ENCODE data around the gene APH1A.
"Not testable (repeated sequence)": the region's sequence is repeated elsewhere in the genome, so short reads cannot be mapped to it uniquely, and the experiment has no call there.

The APH1A gene

GRCh38 chr1:150259217-150259616 is 9.6 kb downstream of the APH1A start:
- Mint-ChIP-seq H3K27me3 (peaks cover 35 to 45% of the 10 kb centered on the region in 2 donors), H3K27ac (no peak overlapping the region), H3K36me3 (peaks cover 4% of the 10 kb centered on the region in 2 donors), H3K9me3 (no peaks in the 10 kb centered on the region), H3K4me3 (no peak overlapping the region), H3K4me1 (peaks cover 14 to 26% of the 10 kb centered on the region in 2 donors)
- ATAC-seq (replicated peaks): no peak
- no peak for DNase-seq

- Mint-ChIP-seq H3K27ac (no peak within 1 kb of the TSS), H3K4me3 (peak within 1 kb of the TSS in 1 of 2 donors; percentile 69), H3K27me3 (peaks cover 44 to 56% of the 10 kb centered on the region in 2 donors)
Observed at GRCh38 chr1:150257624-150258585, 10.9 kb downstream of the APH1A start, which contains the start of gene CA14. Gene CA14 (plus strand): TSS chr1:150257774. CDS start chr1:150258129, 355 bp downstream.

GRCh38 chr1:150256554-150257341 is 12.1 kb downstream of the APH1A start:
- DNase-seq: no peak
- Mint-ChIP-seq H3K27ac (no peak overlapping the region), H3K36me3 (no peaks in the 10 kb centered on the region), H3K4me1 (peaks cover 14 to 26% of the 10 kb centered on the region in 2 donors), H3K27me3 (peaks cover 44 to 56% of the 10 kb centered on the region in 2 donors), H3K4me3 (peak overlapping the region; percentile 69 to 70), H3K9me3 (no peaks in the 10 kb centered on the region)
- ATAC-seq (replicated peaks): no peak

More at GRCh38 chr1:150257624-150258585, 10.9 kb downstream of the APH1A start, which contains the start of gene CA14:
- no peak for ATAC-seq (replicated peaks)
- Mint-ChIP-seq H3K4me1 (peaks cover 14 to 26% of the 10 kb centered on the region in 2 donors), H3K36me3 (no peaks in the 10 kb centered on the region), H3K9me3 (no peaks in the 10 kb centered on the region)
- no peak for DNase-seq

- DNase-seq: no peak
- ATAC-seq (replicated peaks): peak in 1 of 2 donors; percentile 15
- Mint-ChIP-seq H3K36me3 (no peaks in the 10 kb centered on the region), H3K4me1 (peaks cover 14 to 26% of the 10 kb centered on the region in 2 donors), H3K4me3 (peak overlapping the region; percentile 69 to 70), H3K27me3 (peaks cover 44 to 56% of the 10 kb centered on the region in 2 donors), H3K9me3 (no peaks in the 10 kb centered on the region), H3K27ac (no peak overlapping the region)
Observed at GRCh38 chr1:150256198-150256553, 12.6 kb downstream of the APH1A start.

GRCh38 chr1:150249936-150250335 is 18.9 kb downstream of the APH1A start:
- Mint-ChIP-seq H3K36me3 (no peaks in the 10 kb centered on the region), H3K4me1 (no peaks in the 10 kb centered on the region), H3K27me3 (peaks cover 8 to 11% of the 10 kb centered on the region in 2 donors), H3K27ac (no peak overlapping the region), H3K4me3 (no peak overlapping the region), H3K9me3 (no peaks in the 10 kb centered on the region)
- no peak for ATAC-seq (replicated peaks)
- no peak for DNase-seq

- ATAC-seq (replicated peaks) (no peak), DNase-seq (no peak)
- no peak overlapping the region for H3K27ac Mint-ChIP-seq
- no peak overlapping the region for H3K4me3 Mint-ChIP-seq
- no peaks in the 10 kb centered on the region for H3K27me3 Mint-ChIP-seq
- peaks cover 0 to 6% of the 10 kb centered on the region in 2 donors for H3K4me1 Mint-ChIP-seq
- no peaks in the 10 kb centered on the region for H3K9me3 Mint-ChIP-seq
- no peaks in the 10 kb centered on the region for H3K36me3 Mint-ChIP-seq
Observed at GRCh38 chr1:150243003-150243402, 25.8 kb downstream of the APH1A start.

- Mint-ChIP-seq H3K4me1 (peaks cover 13 to 18% of the 10 kb centered on the region in 2 donors), H3K36me3 (peaks cover 0 to 7% of the 10 kb centered on the region in 2 donors), H3K27ac (no peak overlapping the region), H3K27me3 (no peaks in the 10 kb centered on the region), H3K9me3 (no peaks in the 10 kb centered on the region), H3K4me3 (no peak overlapping the region)
- ATAC-seq (replicated peaks) (no peak), DNase-seq (no peak)
Observed at GRCh38 chr1:150237746-150238145, 31.1 kb downstream of the APH1A start.

- not testable (repeated sequence) for H3K36me3 Mint-ChIP-seq; ATAC-seq (replicated peaks); H3K9me3 Mint-ChIP-seq; H3K4me3 Mint-ChIP-seq; DNase-seq; H3K27ac Mint-ChIP-seq; H3K27me3 Mint-ChIP-seq
- H3K4me1 Mint-ChIP-seq: peaks cover 14 to 19% of the 10 kb centered on the region in 2 donors
Observed at GRCh38 chr1:150237176-150237575, 31.6 kb downstream of the APH1A start.

GRCh38 chr1:150236614-150237100 is 32.2 kb downstream of the APH1A start:
- Mint-ChIP-seq H3K9me3 (no peaks in the 10 kb centered on the region), H3K27me3 (no peaks in the 10 kb centered on the region), H3K4me1 (peaks cover 14 to 19% of the 10 kb centered on the region in 2 donors), H3K4me3 (no peak overlapping the region), H3K36me3 (peaks cover 0 to 7% of the 10 kb centered on the region in 2 donors), H3K27ac (no peak overlapping the region)
- DNase-seq (no peak), ATAC-seq (replicated peaks) (no peak)

- H3K9me3 Mint-ChIP-seq: no peaks in the 10 kb centered on the region
- H3K27me3 Mint-ChIP-seq: no peaks in the 10 kb centered on the region
- peaks cover 14 to 19% of the 10 kb centered on the region in 2 donors for H3K4me1 Mint-ChIP-seq
- DNase-seq (peak; percentile 94), ATAC-seq (replicated peaks) (peak; percentile 87 to 89)
- H3K36me3 Mint-ChIP-seq: peaks cover 0 to 7% of the 10 kb centered on the region in 2 donors
- H3K4me3 Mint-ChIP-seq: no peak within 1 kb of the TSS
- no peak within 1 kb of the TSS for H3K27ac Mint-ChIP-seq
Observed at GRCh38 chr1:150235852-150236613, 32.8 kb downstream of the APH1A start, which contains the start of gene ANP32E. Gene ANP32E (minus strand): TSS chr1:150236112. CDS start chr1:150235786, 326 bp downstream.

- Mint-ChIP-seq H3K36me3 (peaks cover 0 to 7% of the 10 kb centered on the region in 2 donors), H3K9me3 (no peaks in the 10 kb centered on the region), H3K4me1 (peaks cover 14 to 19% of the 10 kb centered on the region in 2 donors), H3K4me3 (no peak overlapping the region), H3K27ac (no peak overlapping the region), H3K27me3 (no peaks in the 10 kb centered on the region)
- DNase-seq (no peak), ATAC-seq (replicated peaks) (peak in 1 of 2 donors; percentile 4)
Observed at GRCh38 chr1:150235294-150235851, 33.4 kb downstream of the APH1A start.

GRCh38 chr1:150234566-150235293 is 34.1 kb downstream of the APH1A start:
- H3K36me3 Mint-ChIP-seq: peaks cover 0 to 7% of the 10 kb centered on the region in 2 donors
- H3K27me3 Mint-ChIP-seq: no peaks in the 10 kb centered on the region
- H3K27ac Mint-ChIP-seq: no peak overlapping the region
- H3K4me1 Mint-ChIP-seq: peaks cover 14 to 19% of the 10 kb centered on the region in 2 donors
- ATAC-seq (replicated peaks): peak; percentile 67 to 70
- no peak overlapping the region for H3K4me3 Mint-ChIP-seq
- no peaks in the 10 kb centered on the region for H3K9me3 Mint-ChIP-seq
- peak; percentile 92 for DNase-seq

GRCh38 chr1:150234309-150234565 is 34.6 kb downstream of the APH1A start:
- Mint-ChIP-seq H3K27ac (no peak overlapping the region), H3K36me3 (peaks cover 3 to 8% of the 10 kb centered on the region in 2 donors), H3K9me3 (no peaks in the 10 kb centered on the region), H3K27me3 (no peaks in the 10 kb centered on the region), H3K4me1 (peaks cover 14 to 19% of the 10 kb centered on the region in 2 donors), H3K4me3 (no peak overlapping the region)
- no peak for DNase-seq
- peak in 1 of 2 donors; percentile 11 for ATAC-seq (replicated peaks)
